ENCODE results near the gene UBR1.
"Not testable (repeated sequence)": the region's sequence is repeated elsewhere in the genome, so short reads cannot be mapped to it uniquely, and the experiment has no call there.

UBR1 gene

GRCh38 chr15:42893911-42894310 lies 211.9 kb downstream of the UBR1 start:
- DNase-seq: not testable (repeated sequence)

Measured in fibroblast of skin of right biceps (primary cell).